CD14-positive monocyte (primary cell): ENCODE results near the gene NRP2. TPM values are rescaled to one million over a fixed set of nuclear protein-coding genes. Genes with fewer than 3 reads are reported as not detected.

ENCODE experiments used
- DNase-seq, 3 donors: peaks; one replicate each; pipeline ENCODE4 v3.0.0-alpha.2; 2011 to 2022
- H2AFZ ChIP-seq: 2 replicates; pipeline ENCODE4 v1.6.0; 2012; ENCODE audit warnings: mild to moderate bottlenecking, low read depth, low read length, inconsistent platforms; ENCODE audit not compliant: insufficient read depth, poor library complexity, severe bottlenecking
- H3K27ac ChIP-seq, 2 donors: 1 replicate in 1 of 2; 2 replicates in 1 of 2; pipeline ENCODE4 v1.5.1; 2012 to 2013; ENCODE audit warnings: low read length in 2 of 2, control low read depth in 1 of 2, inconsistent platforms in 1 of 2, low read depth in 1 of 2, mild to moderate bottlenecking in 1 of 2
- H3K27me3 ChIP-seq, 2 donors: one replicate each; pipeline versions ENCODE4 v1.6.0 to v1.6.1; 2011 to 2013; ENCODE audit warnings: low read length in 2 of 2; ENCODE audit not compliant: control insufficient read depth in 2 of 2, insufficient read depth in 2 of 2
- H3K36me3 ChIP-seq, 2 donors: replicated peaks in 1 of 2; 1 replicate in 1 of 2; 2 replicates in 1 of 2; pipeline versions ENCODE4 v1.5.1 to v1.6.1; 2012 to 2013; ENCODE audit warnings: low read length in 2 of 2, control low read depth in 1 of 2, inconsistent platforms in 1 of 2, mild to moderate bottlenecking in 1 of 2; ENCODE audit not compliant: insufficient read depth in 2 of 2, control insufficient read depth in 1 of 2
- H3K4me1 ChIP-seq, 2 donors: 1 replicate in 1 of 2; 2 replicates in 1 of 2; pipeline versions ENCODE4 v1.5.1 to v1.6.1; 2012 to 2013; ENCODE audit warnings: low read length in 2 of 2, control low read depth in 1 of 2, inconsistent platforms in 1 of 2, mild to moderate bottlenecking in 1 of 2, moderate library complexity in 1 of 2; ENCODE audit not compliant: insufficient read depth in 2 of 2, control insufficient read depth in 1 of 2
- H3K4me2 ChIP-seq: replicated peaks from 2 replicates; pipeline ENCODE3; 2012; ENCODE audit warnings: low read length, moderate library complexity, mild to moderate bottlenecking; ENCODE audit not compliant: poor library complexity, severe bottlenecking; ENCODE audit errors: extremely low read depth
- H3K4me3 ChIP-seq, 3 experiments: fragments of 200-600 bp in 1 of 3; sonication (generic) in 1 of 3; replicated peaks in 1 of 3; 1 replicate in 2 of 3; 2 replicates in 1 of 3; pipeline ENCODE4 v1.5.1; 2011 to 2013; ENCODE audit warnings: low read length in 3 of 3, mild to moderate bottlenecking in 3 of 3, control low read depth in 2 of 3, low read depth in 2 of 3, inconsistent platforms in 1 of 3, moderate library complexity in 1 of 3
- H3K79me2 ChIP-seq: 2 replicates; pipeline ENCODE4 v1.6.0; 2012; ENCODE audit warnings: mild to moderate bottlenecking, control low read depth, inconsistent platforms, low read length, moderate library complexity; ENCODE audit not compliant: insufficient read depth
- H3K9ac ChIP-seq: 2 replicates; pipeline ENCODE4 v1.6.0; 2017; ENCODE audit warnings: low read length, mild to moderate bottlenecking; ENCODE audit not compliant: insufficient read depth, poor library complexity, severe bottlenecking
- H3K9me3 ChIP-seq, 2 donors: replicated peaks in 1 of 2; 1 replicate in 1 of 2; 2 replicates in 1 of 2; pipeline versions ENCODE4 v1.5.1 to v1.6.1; 2012 to 2013; ENCODE audit warnings: low read length in 2 of 2, control low read depth in 1 of 2; ENCODE audit not compliant: control insufficient read depth in 1 of 2, insufficient read depth in 1 of 2
- H4K20me1 ChIP-seq: 2 replicates; pipeline ENCODE4 v1.6.0; 2012; ENCODE audit warnings: mild to moderate bottlenecking, low read length, control low read depth, moderate library complexity; ENCODE audit not compliant: insufficient read depth
- H3K27ac Mint-ChIP-seq, 7 donors: one replicate each; pipeline ENCODE4 v1.8.0; 2020; ENCODE audit warnings: mild to moderate bottlenecking in 7 of 7, mixed read lengths in 7 of 7, moderate library complexity in 6 of 7, inconsistent platforms in 2 of 7
- H3K27me3 Mint-ChIP-seq, 3 donors: one replicate each; pipeline ENCODE4 v1.8.0; 2021 to 2022; ENCODE audit warnings: low read depth in 3 of 3, mild to moderate bottlenecking in 3 of 3, mixed read lengths in 3 of 3, moderate library complexity in 3 of 3, inconsistent platforms in 1 of 3
- H3K36me3 Mint-ChIP-seq, 2 donors: one replicate each; pipeline ENCODE4 v1.8.0; 2020; ENCODE audit warnings: mixed read lengths in 2 of 2, inconsistent platforms in 1 of 2, mild to moderate bottlenecking in 1 of 2
- H3K4me1 Mint-ChIP-seq: one replicate; pipeline ENCODE4 v1.8.0; 2020; ENCODE audit warnings: mild to moderate bottlenecking, mixed read lengths
- H3K4me3 Mint-ChIP-seq, 2 donors: one replicate each; pipeline ENCODE4 v1.8.0; 2020; ENCODE audit warnings: mild to moderate bottlenecking in 2 of 2, mixed read lengths in 2 of 2, moderate library complexity in 1 of 2
- H3K9me3 Mint-ChIP-seq, 7 donors: one replicate each; pipeline ENCODE4 v1.8.0; 2020 to 2022; ENCODE audit warnings: mixed read lengths in 7 of 7, mild to moderate bottlenecking in 6 of 7, moderate library complexity in 6 of 7, inconsistent platforms in 2 of 7
- CTCF ChIP-seq: fragments of 200-600 bp; IDR thresholded peaks from one replicate; pipeline ENCODE4 v1.8.0; 2022; ENCODE audit warnings: antibody characterized with exemption, mild to moderate bottlenecking
- WGBS: methylation state at CpG from one replicate; pipeline ENCODE4 v1.1.5; 2013; ENCODE audit warnings: missing lambda C conversion rate; ENCODE audit not compliant: insufficient coverage; 5-methylcytosine and 5-hydroxymethylcytosine counted together
- intact Hi-C, 2 donors: fragments of 100-400 bp; cut with micrococcal nuclease; formaldehyde crosslinking; loops; one replicate each; pipeline versions ENCODE4 v1.15.0 to v1.15.1; 2023
- polyA plus RNA-seq, 3 donors: library from polyadenylated mRNA; depleted of rRNA in 1 of 3; unstranded in 2 of 3; stranded (reverse) in 1 of 3; fragments of 300-500 nt in 2 of 3; fragments of >200 nt in 1 of 3; fragmentation: Illumina TruSeq in 2 of 3; gene quantifications; 1 replicate in 2 of 3; 2 replicates in 1 of 3; pipeline ENCODE4 v1.2.3, GENCODE V29; 2012 to 2021

Gene NRP2
- polyA plus RNA-seq, 3 donors: 0.97 to 3.3 (median 1.6) TPM

- H3K4me1 ChIP-seq: no peaks in the 10 kb centered on the region
- H3K9me3 ChIP-seq: no peaks in the 10 kb centered on the region
- peaks cover 6 to 12% (median 11%) of the 10 kb centered on the region in 3 donors for H3K27me3 Mint-ChIP-seq
- WGBS: 80% methylated on average over 1 of the region's 7 CpGs
- H3K79me2 ChIP-seq: no peaks in the 10 kb centered on the region
- H3K27ac ChIP-seq: no peak overlapping the region
- no peaks in the 10 kb centered on the region for H3K36me3 Mint-ChIP-seq
- H3K4me2 ChIP-seq: no peak overlapping the region
- H3K27me3 ChIP-seq: no peaks in the 10 kb centered on the region
- no peaks in the 10 kb centered on the region for H3K9me3 Mint-ChIP-seq
- H3K36me3 ChIP-seq: no peaks in the 10 kb centered on the region
- no peak overlapping the region for H2AFZ ChIP-seq
- intact Hi-C loops: loop anchor here in 1 of 2 donors (5.0 kb wide), 1 partner anchor 117 kb away; no protein-coding TSS in a partner anchor
- no peak for DNase-seq
- H3K4me1 Mint-ChIP-seq: peaks cover 3% of the 10 kb centered on the region
- H3K4me3 Mint-ChIP-seq: no peak overlapping the region
- H3K27ac Mint-ChIP-seq: peak overlapping the region in 1 of 7 donors; percentile 31
- H4K20me1 ChIP-seq: no peaks in the 10 kb centered on the region
- H3K9ac ChIP-seq: no peak overlapping the region
- H3K4me3 ChIP-seq: no peak overlapping the region
- TF ChIP-seq CTCF: no peak
These were observed 88.3 kb downstream of the NRP2 start for GRCh38 chr2:205770577-205770976.

GRCh38 chr2:205771031-205771430 lies 88.7 kb downstream of the NRP2 start:
- H4K20me1 ChIP-seq: no peaks in the 10 kb centered on the region
- H3K36me3 Mint-ChIP-seq: no peaks in the 10 kb centered on the region
- no peaks in the 10 kb centered on the region for H3K4me1 ChIP-seq
- no peaks in the 10 kb centered on the region for H3K36me3 ChIP-seq
- no peaks in the 10 kb centered on the region for H3K79me2 ChIP-seq
- H3K9ac ChIP-seq: no peak overlapping the region
- peaks cover 5 to 12% (median 9%) of the 10 kb centered on the region in 3 donors for H3K27me3 Mint-ChIP-seq
- H3K4me2 ChIP-seq: no peak overlapping the region
- WGBS: 98% methylated on average over 6 of the region's 10 CpGs
- no peak overlapping the region for H3K27ac ChIP-seq
- no peaks in the 10 kb centered on the region for H3K27me3 ChIP-seq
- no peak for TF ChIP-seq CTCF
- H3K9me3 Mint-ChIP-seq: no peaks in the 10 kb centered on the region
- no peak overlapping the region for H2AFZ ChIP-seq
- intact Hi-C loops: loop anchor here in 1 of 2 donors (5.0 kb wide), 1 partner anchor 116 kb away; no protein-coding TSS in a partner anchor
- no peak overlapping the region for H3K4me3 ChIP-seq
- no peak overlapping the region for H3K4me3 Mint-ChIP-seq
- H3K27ac Mint-ChIP-seq: no peak overlapping the region
- no peaks in the 10 kb centered on the region for H3K9me3 ChIP-seq
- no peak for DNase-seq
- H3K4me1 Mint-ChIP-seq: peaks cover 3% of the 10 kb centered on the region
